GM12878 (cell line): ENCODE data around the gene DCAF11.

ENCODE experiments used
- ATF7 ChIP-seq: fragments of 450-650 bp; IDR thresholded peaks from 2 replicates; pipeline ENCODE4 v1.6.1; 2016; ENCODE audit warnings: low read depth, mild to moderate bottlenecking
- BCL11A ChIP-seq: IDR thresholded peaks from 2 replicates; pipeline ENCODE4 v1.6.1; 2011; ENCODE audit warnings: low read depth, low read length
- EED ChIP-seq: sonication (generic); IDR thresholded peaks from 2 replicates; pipeline ENCODE4 v1.6.1; 2016; ENCODE audit warnings: antibody characterized with exemption, low read depth
- EZH2 ChIP-seq: IDR thresholded peaks from 2 replicates; pipeline ENCODE4 v1.6.1; 2012; ENCODE audit warnings: low read depth, mild to moderate bottlenecking, control low read depth, inconsistent platforms, low read length, borderline replicate concordance; ENCODE audit not compliant: control insufficient read depth
- POLR2A ChIP-seq: IDR thresholded peaks from 2 replicates; pipeline ENCODE4 v1.6.1; 2011; ENCODE audit warnings: low read depth, mild to moderate bottlenecking, low read length
- RAD21 ChIP-seq: IDR thresholded peaks from 2 replicates; pipeline ENCODE4 v1.6.1; 2011; ENCODE audit warnings: mild to moderate bottlenecking, low read depth, low read length, moderate library complexity; ENCODE audit not compliant: insufficient read depth
- RFX5 ChIP-seq: IDR thresholded peaks from 2 replicates; pipeline ENCODE4 v1.6.1; 2011; ENCODE audit warnings: low read depth, low read length, improper control_type of control experiment
- SIX5 ChIP-seq: IDR thresholded peaks from 2 replicates; pipeline ENCODE4 v1.6.1; 2011; ENCODE audit warnings: mild to moderate bottlenecking, low read depth, low read length, moderate library complexity; ENCODE audit not compliant: severe bottlenecking
- TF ChIP-seq, protein P1 (sequence below), 3 experiments: IDR thresholded peaks in 2 of 3; conservative IDR thresholded peaks in 1 of 3; 2 replicates each; pipeline ENCODE4 v1.5.1; 2011; ENCODE audit warnings: low read depth in 3 of 3, low read length in 3 of 3, mild to moderate bottlenecking in 3 of 3, control low read depth in 2 of 3, moderate library complexity in 2 of 3, inconsistent platforms in 1 of 3, mixed read lengths in 1 of 3; ENCODE audit not compliant: control insufficient read depth in 2 of 3, insufficient read depth in 1 of 3; ENCODE audit errors: extremely low read depth in 1 of 3
- TF ChIP-seq, protein P2 (sequence below): IDR thresholded peaks from 2 replicates; pipeline ENCODE4 v1.6.1; 2012; ENCODE audit warnings: low read depth, low read length, improper control_type of control experiment

DNA sequence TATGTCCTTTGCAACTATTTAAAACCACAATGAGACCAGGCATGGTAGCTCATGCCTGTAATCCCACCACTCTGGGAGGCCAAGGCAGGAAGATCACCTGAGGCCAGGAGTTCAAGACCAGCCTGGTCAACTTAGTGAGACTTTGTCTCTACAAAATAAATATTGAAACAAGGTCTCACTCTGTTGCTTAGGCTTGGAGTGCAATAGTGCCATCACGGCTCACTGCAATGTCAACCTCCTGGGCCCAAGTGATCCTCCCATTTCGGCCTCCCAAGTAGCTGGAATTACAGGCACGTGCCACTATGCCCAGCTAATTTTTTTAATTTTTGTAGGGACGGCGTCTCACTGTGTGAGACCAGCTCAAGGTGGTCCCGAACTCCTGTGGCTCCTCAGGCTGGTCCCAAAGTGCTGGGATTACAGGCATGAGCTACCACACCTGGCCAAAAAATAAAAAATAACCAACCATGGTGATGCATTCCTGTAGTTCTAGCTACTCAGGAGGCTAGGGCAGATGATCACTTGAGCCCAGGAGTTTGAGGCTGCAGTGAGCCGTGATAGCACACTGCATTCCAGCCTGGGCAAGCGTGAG lies 14.9 kb downstream of the DCAF11 start:
- TF ChIP-seq POLR2A (no peak), EZH2 (no peak), RFX5 (no peak), RAD21 (no peak), SIX5 (no peak), BCL11A (no peak), ATF7 (no peak), EED (no peak)
- TF ChIP-seq, protein P1, sequence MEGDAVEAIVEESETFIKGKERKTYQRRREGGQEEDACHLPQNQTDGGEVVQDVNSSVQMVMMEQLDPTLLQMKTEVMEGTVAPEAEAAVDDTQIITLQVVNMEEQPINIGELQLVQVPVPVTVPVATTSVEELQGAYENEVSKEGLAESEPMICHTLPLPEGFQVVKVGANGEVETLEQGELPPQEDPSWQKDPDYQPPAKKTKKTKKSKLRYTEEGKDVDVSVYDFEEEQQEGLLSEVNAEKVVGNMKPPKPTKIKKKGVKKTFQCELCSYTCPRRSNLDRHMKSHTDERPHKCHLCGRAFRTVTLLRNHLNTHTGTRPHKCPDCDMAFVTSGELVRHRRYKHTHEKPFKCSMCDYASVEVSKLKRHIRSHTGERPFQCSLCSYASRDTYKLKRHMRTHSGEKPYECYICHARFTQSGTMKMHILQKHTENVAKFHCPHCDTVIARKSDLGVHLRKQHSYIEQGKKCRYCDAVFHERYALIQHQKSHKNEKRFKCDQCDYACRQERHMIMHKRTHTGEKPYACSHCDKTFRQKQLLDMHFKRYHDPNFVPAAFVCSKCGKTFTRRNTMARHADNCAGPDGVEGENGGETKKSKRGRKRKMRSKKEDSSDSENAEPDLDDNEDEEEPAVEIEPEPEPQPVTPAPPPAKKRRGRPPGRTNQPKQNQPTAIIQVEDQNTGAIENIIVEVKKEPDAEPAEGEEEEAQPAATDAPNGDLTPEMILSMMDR (IDR thresholded peaks at IDR 0.05 in 2 of 3, conservative IDR thresholded peaks at IDR 0.05 in 1 of 3; ENCODE audit: control insufficient read depth in 2 of 3, extremely low read depth in 1 of 3, insufficient read depth in 1 of 3, low read depth in 3 of 3, low read length in 3 of 3), result no peak
- TF ChIP-seq, protein P2, sequence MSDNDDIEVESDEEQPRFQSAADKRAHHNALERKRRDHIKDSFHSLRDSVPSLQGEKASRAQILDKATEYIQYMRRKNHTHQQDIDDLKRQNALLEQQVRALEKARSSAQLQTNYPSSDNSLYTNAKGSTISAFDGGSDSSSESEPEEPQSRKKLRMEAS, result no peak
